Suprapubic skin (tissue), 4 donors: ENCODE measurements around the gene INPP5B. TPM values are rescaled to one million over a fixed set of nuclear protein-coding genes. Genes with fewer than 3 reads are reported as not detected.

ENCODE experiments used
- DNase-seq, 2 donors: peaks; one replicate each; pipeline ENCODE4 v3.0.0-alpha.2; 2019; ENCODE audit warnings: low spot score in 2 of 2
- H3K27ac ChIP-seq: fragments of 200-600 bp; sonication (generic); one replicate; pipeline ENCODE4 v1.5.1; 2019
- H3K27me3 ChIP-seq: fragments of 200-600 bp; sonication (generic); one replicate; pipeline ENCODE4 v1.5.1; 2019
- H3K36me3 ChIP-seq: fragments of 200-600 bp; sonication (generic); one replicate; pipeline ENCODE4 v1.5.1; 2019
- H3K4me1 ChIP-seq: fragments of 200-600 bp; sonication (generic); one replicate; pipeline ENCODE4 v1.5.1; 2019
- H3K4me3 ChIP-seq: fragments of 200-600 bp; sonication (generic); one replicate; pipeline ENCODE4 v1.5.1; 2019; ENCODE audit warnings: mild to moderate bottlenecking
- H3K9me3 ChIP-seq: fragments of 200-600 bp; sonication (generic); one replicate; pipeline ENCODE4 v1.5.1; 2019
- CTCF ChIP-seq, 2 donors: fragments of 200-600 bp in 1 of 2; fragments of 450-650 bp in 1 of 2; sonication (generic) in 1 of 2; IDR thresholded peaks; one replicate each; pipeline ENCODE4 v1.5.1; 2016 to 2019; ENCODE audit warnings: antibody characterized with exemption in 2 of 2, mild to moderate bottlenecking in 1 of 2, moderate library complexity in 1 of 2
- EP300 ChIP-seq: sonication (generic); formaldehyde crosslinking; IDR thresholded peaks from one replicate; pipeline ENCODE4 v1.6.1; 2017; ENCODE audit warnings: antibody characterized with exemption
- POLR2A ChIP-seq, 2 donors: fragments of 450-650 bp; IDR thresholded peaks; one replicate each; pipeline ENCODE4 v1.6.1; 2017; ENCODE audit warnings: antibody characterized with exemption in 2 of 2, mild to moderate bottlenecking in 2 of 2, moderate library complexity in 2 of 2
- POLR2AphosphoS5 ChIP-seq, 3 donors: sonication (generic); formaldehyde crosslinking; IDR thresholded peaks; one replicate each; pipeline ENCODE4 v1.6.1; 2017; ENCODE audit warnings: antibody characterized with exemption in 3 of 3
- WGBS: methylation state at CpG from one replicate; pipeline ENCODE4 v1.1.5; 2018; 5-methylcytosine and 5-hydroxymethylcytosine counted together
- total RNA-seq, 4 donors: library from RNA; depleted of rRNA; stranded (reverse); fragments of >200 nt; gene quantifications; one replicate each; pipeline ENCODE4 v1.1.0, GENCODE V29; 2016

INPP5B gene
- total RNA-seq, 4 donors from 2014 or later = 14.0 to 30.9 (median 17.9) TPM

- peaks cover 77% of the 10 kb centered on the region for H3K36me3 ChIP-seq
- H3K27me3 ChIP-seq = no peaks in the 10 kb centered on the region
- H3K27ac ChIP-seq = no peak overlapping the region
- no peak for TF ChIP-seq POLR2AphosphoS5 (IDR thresholded peaks at IDR 0.05)
- TF ChIP-seq EP300 = no peak
- no peak for TF ChIP-seq CTCF (IDR thresholded peaks at IDR 0.05)
- no peak for TF ChIP-seq POLR2A (IDR thresholded peaks at IDR 0.05)
- H3K4me1 ChIP-seq = no peaks in the 10 kb centered on the region
- WGBS = 70% methylated on average over 2 of the region's 2 CpGs
- H3K9me3 ChIP-seq = no peaks in the 10 kb centered on the region
- DNase-seq = no peak
- H3K4me3 ChIP-seq = no peak overlapping the region
These were observed 121.3 kb downstream of the INPP5B start for GRCh38 chr1:37825506-37825905.

- peaks cover 74% of the 10 kb centered on the region for H3K36me3 ChIP-seq
- H3K4me3 ChIP-seq = no peak overlapping the region
- no peaks in the 10 kb centered on the region for H3K27me3 ChIP-seq
- H3K27ac ChIP-seq = no peak overlapping the region
- DNase-seq = no peak
- no peaks in the 10 kb centered on the region for H3K9me3 ChIP-seq
- no peak for TF ChIP-seq CTCF (IDR thresholded peaks at IDR 0.05)
- TF ChIP-seq POLR2AphosphoS5 (IDR thresholded peaks at IDR 0.05) = no peak
- H3K4me1 ChIP-seq = no peaks in the 10 kb centered on the region
- 95% methylated on average over 2 of the region's 2 CpGs for WGBS
These were observed 122.9 kb downstream of the INPP5B start for GRCh38 chr1:37824001-37824400.

GRCh38 chr1:37822906-37823815, 123.7 kb downstream of the INPP5B start:
- no peak overlapping the region for H3K4me3 ChIP-seq
- WGBS = 88% methylated on average over 9 of the region's 9 CpGs
- no peak for DNase-seq
- no peaks in the 10 kb centered on the region for H3K27me3 ChIP-seq
- TF ChIP-seq CTCF (IDR thresholded peaks at IDR 0.05) = no peak
- TF ChIP-seq EP300 = no peak
- no peak for TF ChIP-seq POLR2A (IDR thresholded peaks at IDR 0.05)
- TF ChIP-seq POLR2AphosphoS5 (IDR thresholded peaks at IDR 0.05) = no peak
- H3K9me3 ChIP-seq = no peaks in the 10 kb centered on the region
- H3K4me1 ChIP-seq = no peaks in the 10 kb centered on the region
- H3K36me3 ChIP-seq = peaks cover 74% of the 10 kb centered on the region
- no peak overlapping the region for H3K27ac ChIP-seq

GRCh38 chr1:37821481-37821880, 125.4 kb downstream of the INPP5B start:
- TF ChIP-seq EP300 (no peak), CTCF (IDR thresholded peaks at IDR 0.05) (no peak), POLR2AphosphoS5 (IDR thresholded peaks at IDR 0.05) (no peak), POLR2A (IDR thresholded peaks at IDR 0.05) (no peak)
- peaks cover 79% of the 10 kb centered on the region for H3K36me3 ChIP-seq
- H3K4me1 ChIP-seq = no peaks in the 10 kb centered on the region
- H3K9me3 ChIP-seq = no peaks in the 10 kb centered on the region
- DNase-seq = no peak
- WGBS = 91% methylated on average over 2 of the region's 2 CpGs
- no peak overlapping the region for H3K4me3 ChIP-seq
- H3K27ac ChIP-seq = no peak overlapping the region
- H3K27me3 ChIP-seq = no peaks in the 10 kb centered on the region

- Histone ChIP-seq H3K27me3 (no peaks in the 10 kb centered on the region), H3K36me3 (peaks cover 72% of the 10 kb centered on the region), H3K27ac (no peak overlapping the region), H3K4me3 (no peak overlapping the region), H3K4me1 (no peaks in the 10 kb centered on the region), H3K9me3 (no peaks in the 10 kb centered on the region)
- TF ChIP-seq EP300 (no peak), CTCF (IDR thresholded peaks at IDR 0.05) (no peak), POLR2A (IDR thresholded peaks at IDR 0.05) (no peak), POLR2AphosphoS5 (IDR thresholded peaks at IDR 0.05) (no peak)
- DNase-seq = no peak
- 34% methylated on average over 2 of the region's 2 CpGs for WGBS
These were observed 129.4 kb downstream of the INPP5B start for GRCh38 chr1:37817481-37817880.
